Measurements from ENCODE around the gene ARID4B.

GRCh38 chr1:235268379-235269125, 59.4 kb downstream of the ARID4B start:
- no peak for TF ChIP-seq CTCF (conservative IDR thresholded peaks at IDR 0.05; ENCODE audit: low read depth, low read length)
- no peak for TF ChIP-seq EZH2 (IDR thresholded peaks at IDR 0.05; ENCODE audit: low read length, unreplicated experiment)
